ENCODE measurements around the gene ZNF629.
A peak's percentile ranks its signal among the peaks of the same experiment; 100 is the strongest.

Gene ZNF629

DNA sequence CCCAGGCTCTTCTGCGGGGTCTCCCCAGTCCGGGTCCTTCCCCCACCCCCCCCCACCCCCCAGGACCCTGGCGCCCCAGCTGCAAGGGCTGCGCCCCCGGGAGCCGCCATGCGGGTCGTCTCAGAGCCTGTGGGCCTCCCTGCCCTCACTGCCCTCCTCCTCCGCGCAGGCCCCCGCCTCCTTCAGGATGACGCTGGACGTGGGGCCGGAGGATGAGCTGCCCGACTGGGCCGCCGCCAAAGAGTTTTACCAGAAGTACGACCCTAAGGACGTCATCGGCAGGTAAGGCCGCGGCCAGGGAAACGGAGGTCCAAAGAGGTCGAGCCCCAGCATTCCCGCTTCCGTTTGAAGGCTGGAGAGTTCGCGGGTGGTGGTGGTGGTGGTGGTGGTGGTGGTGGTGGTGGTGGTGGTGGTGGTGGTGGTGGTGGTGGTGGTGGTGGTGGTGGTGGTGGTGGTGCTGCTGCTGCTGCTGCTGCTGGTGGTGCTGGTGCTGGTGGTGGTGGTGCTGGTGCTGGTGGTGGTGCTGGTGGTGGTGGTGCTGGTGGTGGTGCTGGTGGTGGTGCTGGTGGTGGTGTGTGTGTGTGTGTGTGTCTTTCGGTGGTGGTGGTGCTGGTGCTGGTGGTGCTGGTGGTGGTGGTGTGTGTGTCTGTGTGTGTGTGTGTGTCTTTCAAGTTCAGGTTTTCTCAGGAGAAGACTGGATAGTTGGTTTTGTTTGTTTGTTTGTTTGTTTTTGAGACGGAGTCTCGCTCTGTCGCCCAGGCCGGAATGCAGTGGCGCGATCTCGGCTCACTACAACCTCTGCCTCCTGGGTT, 38.2 kb downstream of the ZNF629 start:
- peak; percentile 34 for DNase-seq (ENCODE audit: low read depth, low spot score)

DNA sequence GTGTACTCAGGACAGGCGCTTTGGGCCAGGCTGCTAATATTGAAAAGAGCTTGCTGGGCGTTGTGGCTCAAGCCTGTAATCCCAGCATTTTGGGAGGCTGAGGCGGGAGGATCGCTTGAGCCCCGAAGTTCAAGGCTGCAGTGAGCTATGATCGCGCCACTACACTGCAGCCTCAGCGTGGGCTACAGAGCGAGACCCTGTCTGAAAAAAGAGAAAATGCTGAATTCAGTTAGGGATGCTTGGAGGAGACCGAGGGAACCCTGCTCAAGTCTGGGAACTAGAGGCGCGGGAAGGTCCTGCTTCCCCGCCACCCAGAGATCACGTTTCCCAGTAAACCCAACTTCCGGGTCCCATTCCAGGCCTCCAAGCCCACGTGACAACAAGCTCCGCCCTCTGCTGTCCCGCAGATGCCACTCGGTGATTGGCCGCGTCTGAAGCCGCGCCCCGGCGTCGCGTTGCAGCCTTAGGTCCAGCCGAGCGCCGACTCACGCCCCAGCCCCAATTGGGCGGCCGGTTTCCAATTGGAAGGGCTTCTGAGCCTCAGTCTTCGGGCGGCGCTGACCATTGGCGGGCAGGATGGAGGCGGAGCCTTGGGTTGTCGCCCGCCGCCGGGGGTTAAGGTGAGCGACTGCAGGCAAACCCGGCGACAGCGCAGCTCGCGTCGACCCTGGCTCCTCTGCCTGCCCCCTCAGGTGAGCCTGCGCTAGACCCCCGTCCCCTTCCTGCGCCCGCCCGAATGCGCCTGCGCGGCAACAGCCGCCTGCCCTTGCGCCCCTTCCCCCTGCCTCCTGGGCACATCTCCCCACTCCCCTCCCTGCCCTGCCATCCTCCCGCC, 39.0 kb downstream of the ZNF629 start, which contains the start of gene PHKG2:
Gene PHKG2, plus strand, starts transcription at position 627 of the 835 bp plus-strand sequence. CDS start 396 bp downstream, outside the sequence.
- peak; percentile 100 for DNase-seq (ENCODE audit: low read depth, low spot score)

DNA sequence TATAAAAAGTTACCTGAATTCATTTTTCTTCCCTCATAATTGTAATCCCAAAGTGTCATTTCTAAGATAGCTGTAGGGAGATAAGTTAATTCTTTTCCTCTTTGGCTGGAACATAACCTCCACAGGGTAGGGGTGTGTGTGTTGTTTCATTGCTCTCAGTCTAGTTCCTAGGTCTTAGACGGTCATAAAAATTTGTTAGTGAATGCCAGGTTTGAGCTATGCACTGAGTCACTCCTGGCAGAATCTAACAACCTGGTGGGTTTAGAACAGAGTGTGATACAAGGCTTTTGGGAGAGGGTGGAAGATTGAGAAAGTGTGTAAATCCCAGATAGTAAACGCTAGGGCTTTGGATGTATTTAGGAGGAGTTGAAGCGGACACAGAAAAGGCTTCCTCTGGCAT, 39.7 kb downstream of the ZNF629 start:
- no peak for DNase-seq (ENCODE audit: low read depth, low spot score)

DNA sequence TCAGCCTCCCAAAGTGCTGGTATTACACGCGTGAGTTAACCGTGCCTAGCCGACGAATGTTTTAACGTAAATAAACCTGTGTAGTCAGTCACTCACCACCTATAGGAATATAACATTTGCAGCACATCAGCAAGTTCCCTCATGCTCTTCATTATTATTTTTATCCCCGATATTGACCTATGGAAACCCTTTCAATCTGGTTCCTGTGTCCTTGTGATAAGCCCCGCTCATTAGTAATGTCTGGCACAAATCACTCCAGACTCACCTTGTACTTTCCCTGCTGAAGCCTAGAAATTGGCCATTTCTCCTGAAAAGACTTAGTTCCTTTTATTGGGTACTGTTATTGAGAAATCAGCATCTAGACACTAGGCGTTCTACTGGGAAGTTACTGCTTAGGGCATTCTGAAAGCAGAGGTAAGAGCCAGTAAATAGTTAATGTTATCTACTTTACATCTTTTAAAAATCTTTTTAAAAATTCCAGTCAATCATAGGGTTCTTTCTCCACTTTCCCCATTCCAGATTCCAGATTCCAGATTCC, 40.3 kb downstream of the ZNF629 start:
- DNase-seq (ENCODE audit: low read depth, low spot score): no peak

DNA sequence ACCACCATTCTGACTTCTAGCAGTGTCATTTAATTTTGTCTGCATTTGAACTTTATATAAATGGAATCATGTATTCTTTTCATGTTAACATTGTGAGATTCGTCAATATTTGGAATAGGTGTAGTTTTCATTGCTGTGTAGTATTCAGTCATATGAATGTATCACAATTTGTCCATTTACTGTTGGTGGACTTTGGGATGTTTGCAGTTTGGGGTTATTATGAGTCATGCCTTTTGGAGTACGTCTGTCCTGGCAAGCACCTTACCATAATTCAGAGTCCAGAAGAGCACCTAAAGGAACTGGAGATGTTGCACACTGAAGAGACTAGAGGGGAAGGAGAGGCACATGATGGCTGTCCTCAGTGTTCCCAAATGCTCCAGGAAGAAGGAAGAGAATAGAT, 41.9 kb downstream of the ZNF629 start:
- no peak for DNase-seq (ENCODE audit: low read depth, low spot score)

DNA sequence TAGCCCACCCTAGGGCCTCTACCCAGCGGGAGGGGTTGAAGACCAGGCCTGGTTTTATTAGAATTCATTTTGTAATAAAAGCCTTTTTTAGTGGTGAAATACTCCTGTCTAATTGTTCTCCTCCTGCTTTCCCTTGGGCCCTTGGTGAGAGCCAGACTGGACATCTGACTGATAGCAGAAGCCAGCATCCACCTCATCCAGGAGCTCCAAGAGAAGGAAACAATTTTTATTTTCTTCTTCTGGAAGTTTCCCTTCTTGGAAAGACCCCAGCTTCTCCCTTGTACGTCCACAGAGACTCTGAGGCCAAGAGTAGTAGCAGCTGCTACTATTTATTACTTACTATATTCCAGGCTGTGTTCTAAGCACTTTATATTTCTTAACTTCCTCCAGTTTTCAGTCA, 42.8 kb downstream of the ZNF629 start:
- DNase-seq (ENCODE audit: low read depth, low spot score): no peak

DNA sequence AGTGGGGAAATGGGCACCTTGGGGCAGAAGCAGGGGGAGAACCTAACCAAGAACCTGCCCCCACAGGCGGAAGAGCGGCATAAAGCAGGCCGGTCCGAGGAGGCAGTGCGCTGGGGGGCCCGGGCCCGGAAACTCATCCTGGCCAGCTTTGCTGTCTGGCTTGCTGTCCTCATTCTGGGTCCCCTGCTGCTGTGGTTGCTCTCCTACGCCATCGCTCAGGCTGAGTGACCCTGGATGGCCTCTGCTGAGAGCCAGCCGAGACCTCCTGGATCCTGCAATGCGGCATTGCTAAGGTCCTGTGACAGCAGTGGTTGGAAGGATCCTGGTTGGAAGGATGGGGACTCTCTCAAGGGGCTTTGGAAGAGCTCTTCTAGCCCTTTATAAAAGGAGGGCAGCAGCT, 43.3 kb downstream of the ZNF629 start:
- no peak for DNase-seq (ENCODE audit: low read depth, low spot score)

DNA sequence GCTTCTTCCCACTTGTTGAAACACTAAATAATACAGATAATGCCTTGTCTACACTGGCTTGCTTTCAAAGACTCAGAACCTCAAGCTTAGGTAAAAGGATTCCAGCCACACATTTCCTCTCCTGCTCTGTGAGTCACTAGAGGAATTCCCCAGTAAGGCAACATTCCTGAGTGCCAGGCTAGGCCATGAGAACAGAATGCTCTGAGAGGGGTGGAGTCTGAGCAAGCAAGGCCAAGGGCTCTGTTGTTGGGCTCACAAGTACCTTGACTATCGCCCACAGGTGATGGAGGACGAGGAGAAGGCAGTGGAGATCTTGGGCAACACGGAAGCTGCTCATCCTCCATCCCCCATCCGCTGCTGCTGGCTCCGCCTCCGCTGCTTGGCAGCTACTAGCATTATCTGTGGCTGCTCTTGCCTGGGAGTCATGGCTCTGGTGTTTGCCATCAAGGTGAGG, 45.5 kb downstream of the ZNF629 start:
- DNase-seq (ENCODE audit: low read depth, low spot score): peak; percentile 73

DNA sequence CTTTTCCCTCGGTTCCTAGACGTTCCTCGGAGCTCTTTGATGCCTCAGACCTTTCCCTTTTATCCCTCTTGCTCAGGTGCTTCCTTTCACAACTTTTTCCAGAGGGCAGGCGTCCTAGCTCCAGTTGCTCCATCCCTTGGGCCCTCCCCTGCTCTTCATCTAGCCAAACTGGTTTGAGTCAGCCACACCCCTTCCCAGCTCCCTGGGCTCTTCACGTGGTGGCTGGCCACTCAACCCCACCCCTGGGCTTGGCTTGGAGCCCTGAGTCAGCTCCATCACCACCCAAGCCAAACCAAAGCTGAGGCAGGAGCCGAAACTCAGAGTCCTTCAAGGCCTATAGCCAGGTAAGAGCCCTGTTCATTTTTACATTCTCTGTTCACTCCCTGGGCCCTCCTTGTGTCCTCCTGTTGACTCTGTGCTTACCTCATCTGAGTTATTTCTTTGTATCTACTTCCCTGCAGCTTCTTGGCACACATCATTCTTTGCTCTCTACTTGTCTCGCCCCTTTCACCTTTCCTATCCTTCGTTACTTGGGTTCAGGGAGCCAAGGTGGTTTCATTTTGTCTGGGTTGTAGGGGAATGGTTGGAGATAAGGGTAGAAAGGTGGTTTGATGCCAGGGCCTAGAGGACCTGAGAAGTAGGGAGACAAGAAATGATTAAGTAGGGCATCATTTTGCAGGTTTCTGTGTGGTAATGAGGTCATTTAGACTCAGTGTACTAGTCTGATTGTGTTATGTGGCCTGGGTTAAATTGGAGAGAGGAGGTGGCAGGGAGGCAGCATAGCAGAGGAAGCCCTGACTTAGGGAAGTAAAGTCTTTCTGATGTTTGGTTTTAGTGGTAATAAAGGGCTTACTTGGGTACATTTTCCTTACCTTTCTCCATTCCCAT, 46.4 kb downstream of the ZNF629 start:
- DNase-seq (ENCODE audit: low read depth, low spot score): peak; percentile 88

DNA sequence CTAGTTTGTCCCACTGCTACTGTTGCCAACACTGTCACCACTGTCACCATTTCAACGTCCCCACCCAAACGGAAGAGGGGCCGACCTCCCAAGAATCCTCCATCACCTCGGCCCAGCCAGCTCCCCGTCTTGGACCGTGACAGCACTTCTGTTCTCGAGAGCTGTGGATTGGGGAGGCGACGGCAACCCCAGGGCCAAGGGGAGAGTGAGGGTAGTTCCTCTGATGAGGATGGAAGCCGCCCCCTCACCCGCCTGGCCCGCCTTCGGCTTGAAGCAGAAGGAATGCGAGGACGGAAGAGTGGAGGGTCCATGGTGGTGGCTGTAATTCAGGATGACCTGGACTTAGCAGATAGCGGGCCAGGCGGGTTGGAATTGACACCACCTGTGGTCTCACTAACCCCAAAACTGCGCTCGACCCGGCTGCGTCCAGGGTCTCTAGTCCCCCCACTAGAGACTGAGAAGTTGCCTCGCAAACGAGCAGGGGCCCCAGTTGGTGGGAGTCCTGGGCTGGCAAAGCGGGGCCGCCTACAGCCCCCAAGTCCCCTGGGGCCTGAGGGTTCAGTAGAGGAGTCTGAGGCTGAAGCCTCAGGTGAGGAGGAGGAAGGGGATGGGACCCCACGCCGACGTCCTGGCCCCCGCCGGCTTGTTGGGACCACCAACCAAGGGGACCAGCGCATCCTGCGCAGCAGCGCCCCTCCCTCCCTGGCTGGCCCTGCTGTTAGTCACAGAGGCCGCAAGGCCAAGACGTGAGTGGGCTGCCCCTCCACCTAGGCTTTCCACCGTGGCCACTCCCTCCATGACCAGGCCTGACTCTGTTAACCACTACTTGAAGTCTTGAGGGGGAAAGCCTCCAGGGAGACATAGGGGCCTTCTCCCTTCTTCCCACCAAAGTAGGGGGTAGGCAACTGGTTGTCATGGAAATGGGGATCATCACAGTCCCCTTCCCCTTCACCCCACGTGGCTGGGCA, 47.7 kb downstream of the ZNF629 start:
- DNase-seq (ENCODE audit: low read depth, low spot score): no peak

DNA sequence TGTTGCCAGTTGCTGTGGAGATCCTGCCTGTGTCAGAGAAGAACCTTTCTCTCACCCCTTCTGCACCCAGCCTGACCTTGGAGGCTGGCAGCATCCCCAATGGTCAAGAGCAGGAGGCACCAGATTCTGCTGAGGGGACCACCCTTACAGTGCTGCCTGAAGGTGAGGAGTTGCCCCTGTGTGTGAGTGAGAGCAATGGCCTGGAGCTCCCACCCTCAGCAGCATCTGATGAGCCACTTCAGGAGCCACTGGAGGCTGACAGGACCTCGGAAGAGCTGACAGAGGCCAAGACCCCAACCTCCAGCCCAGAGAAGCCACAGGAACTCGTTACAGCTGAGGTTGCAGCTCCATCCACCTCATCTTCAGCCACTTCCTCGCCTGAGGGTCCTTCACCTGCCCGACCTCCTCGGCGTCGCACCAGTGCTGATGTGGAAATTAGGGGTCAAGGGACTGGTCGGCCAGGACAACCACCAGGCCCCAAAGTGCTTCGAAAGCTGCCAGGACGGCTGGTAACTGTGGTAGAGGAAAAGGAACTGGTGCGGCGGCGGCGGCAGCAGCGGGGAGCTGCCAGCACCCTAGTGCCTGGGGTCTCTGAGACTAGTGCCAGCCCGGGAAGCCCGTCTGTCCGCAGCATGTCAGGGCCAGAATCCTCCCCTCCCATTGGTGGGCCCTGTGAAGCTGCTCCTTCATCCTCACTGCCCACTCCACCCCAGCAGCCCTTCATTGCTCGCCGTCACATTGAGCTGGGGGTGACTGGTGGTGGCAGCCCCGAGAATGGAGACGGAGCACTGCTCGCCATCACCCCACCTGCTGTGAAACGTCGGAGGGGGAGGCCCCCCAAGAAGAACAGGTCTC, 49.0 kb downstream of the ZNF629 start:
- no peak for DNase-seq (ENCODE audit: low read depth, low spot score)

DNA sequence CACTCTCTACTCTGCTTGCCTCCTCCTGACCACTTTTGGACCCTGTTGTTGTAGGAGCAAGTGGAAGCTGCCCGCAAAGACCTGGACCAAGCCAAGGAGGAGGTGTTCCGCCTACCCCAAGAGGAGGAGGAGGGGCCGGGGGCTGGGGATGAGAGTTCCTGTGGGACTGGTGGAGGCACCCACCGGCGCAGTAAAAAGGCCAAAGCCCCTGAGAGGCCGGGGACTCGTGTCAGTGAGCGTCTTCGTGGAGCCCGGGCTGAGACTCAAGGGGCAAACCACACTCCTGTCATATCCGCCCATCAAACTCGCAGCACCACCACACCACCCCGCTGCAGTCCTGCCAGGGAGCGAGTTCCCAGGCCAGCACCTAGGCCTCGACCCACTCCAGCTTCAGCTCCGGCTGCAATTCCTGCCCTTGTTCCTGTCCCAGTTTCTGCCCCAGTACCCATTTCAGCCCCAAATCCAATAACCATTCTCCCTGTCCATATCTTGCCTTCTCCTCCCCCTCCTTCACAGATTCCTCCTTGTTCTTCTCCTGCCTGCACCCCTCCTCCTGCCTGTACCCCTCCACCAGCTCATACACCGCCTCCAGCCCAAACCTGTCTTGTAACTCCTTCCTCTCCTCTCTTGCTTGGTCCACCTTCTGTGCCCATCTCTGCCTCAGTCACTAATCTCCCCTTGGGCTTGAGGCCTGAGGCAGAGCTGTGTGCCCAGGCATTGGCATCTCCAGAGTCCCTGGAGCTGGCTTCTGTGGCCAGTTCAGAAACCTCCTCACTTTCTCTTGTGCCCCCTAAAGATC, 49.8 kb downstream of the ZNF629 start:
- DNase-seq (ENCODE audit: low read depth, low spot score): no peak

DNA sequence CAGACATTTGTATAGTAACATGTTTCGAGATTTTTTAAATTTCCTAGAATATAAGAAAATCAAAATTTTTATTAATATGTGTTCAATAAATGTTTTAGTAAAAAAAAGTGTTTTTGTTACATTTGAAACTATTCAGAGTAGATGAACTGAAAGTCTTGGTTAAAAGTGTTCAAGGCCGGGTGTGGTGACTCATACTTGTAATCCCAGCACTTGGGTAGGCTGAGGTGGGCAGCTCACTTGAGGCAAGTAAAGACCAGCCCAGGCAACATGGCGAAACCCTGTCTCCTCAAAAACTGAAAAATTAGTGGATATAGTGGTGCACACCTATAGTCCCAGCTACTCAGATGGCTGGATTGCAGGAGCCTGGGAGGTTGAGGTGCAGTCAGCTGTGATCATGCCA, 55.6 kb downstream of the ZNF629 start:
- DNase-seq (ENCODE audit: low read depth, low spot score): no peak

DNA sequence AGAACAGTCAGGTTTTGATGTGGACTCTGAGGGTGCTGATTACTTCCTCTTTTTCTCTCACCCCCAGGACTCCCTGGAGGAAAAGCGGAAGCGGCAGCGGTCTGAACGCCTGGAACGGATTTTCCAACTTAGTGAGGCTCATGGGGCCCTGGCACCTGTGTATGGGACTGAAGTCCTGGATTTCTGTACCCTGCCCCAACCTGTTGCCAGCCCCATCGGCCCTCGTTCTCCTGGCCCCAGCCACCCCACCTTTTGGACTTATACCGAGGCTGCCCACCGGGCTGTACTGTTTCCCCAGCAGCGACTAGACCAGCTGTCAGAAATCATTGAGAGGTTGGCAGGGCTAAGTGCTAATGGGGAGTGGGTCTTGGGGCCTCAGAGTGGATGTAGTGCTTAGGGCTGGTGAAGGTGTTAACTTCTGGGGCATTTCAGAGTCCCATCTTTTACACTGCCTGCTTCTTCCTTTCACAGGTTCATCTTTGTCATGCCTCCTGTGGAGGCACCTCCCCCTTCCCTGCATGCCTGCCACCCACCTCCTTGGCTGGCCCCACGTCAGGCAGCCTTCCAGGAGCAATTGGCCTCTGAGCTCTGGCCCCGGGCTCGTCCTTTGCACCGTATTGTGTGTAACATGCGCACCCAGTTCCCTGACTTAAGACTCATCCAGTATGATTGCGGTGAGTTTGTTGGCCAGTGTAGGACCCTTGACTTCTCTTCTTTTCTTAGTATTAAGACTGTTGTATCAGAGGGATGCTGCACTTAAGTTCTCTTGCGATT, 57.9 kb downstream of the ZNF629 start:
- no peak for DNase-seq (ENCODE audit: low read depth, low spot score)

Measured in ELF-1 (cell line).